ENCODE data around the gene AK5.

DNA sequence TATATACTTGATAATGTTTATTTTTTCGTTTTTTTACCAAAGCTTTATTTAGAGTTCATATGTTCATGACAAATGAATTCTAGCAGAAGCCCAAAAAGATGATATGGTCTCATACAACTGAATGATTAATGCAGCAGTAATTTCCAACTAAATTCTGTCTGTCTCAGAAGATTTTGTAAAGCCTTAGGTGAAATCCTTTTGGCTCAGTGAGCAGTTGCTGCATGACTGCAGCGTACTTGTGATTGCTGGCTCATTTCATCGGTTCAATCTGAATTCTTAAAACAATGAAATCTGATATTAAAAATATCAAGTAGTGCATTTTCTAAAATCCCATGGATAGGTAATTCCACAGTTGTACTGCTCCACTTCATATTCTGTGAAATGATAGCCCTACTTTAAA is 73.2 kb downstream of the AK5 start:
- no peak for TF ChIP-seq SMC3 (IDR thresholded peaks at IDR 0.05)
- TF ChIP-seq CTCF (IDR thresholded peaks at IDR 0.05), result no peak
- no peak for TF ChIP-seq POLR2A (IDR thresholded peaks at IDR 0.05; ENCODE audit: low read length)
- no peak for TF ChIP-seq RCOR1 (IDR thresholded peaks at IDR 0.05; ENCODE audit: low read depth, low read length)
- no peak for TF ChIP-seq ZC3H11A (IDR thresholded peaks at IDR 0.05)
- no peak for TF ChIP-seq MAZ (IDR thresholded peaks at IDR 0.05; ENCODE audit: borderline replicate concordance, low read depth, low read length)
- no peak for TF ChIP-seq HOXA7 (CRISPR knock-in tag; IDR thresholded peaks at IDR 0.05)
- no peak for TF ChIP-seq JUN (IDR thresholded peaks at IDR 0.05)
- TF ChIP-seq ESRRA (IDR thresholded peaks at IDR 0.05; ENCODE audit: borderline replicate concordance, low read length), result no peak
- TF ChIP-seq, protein P1, sequence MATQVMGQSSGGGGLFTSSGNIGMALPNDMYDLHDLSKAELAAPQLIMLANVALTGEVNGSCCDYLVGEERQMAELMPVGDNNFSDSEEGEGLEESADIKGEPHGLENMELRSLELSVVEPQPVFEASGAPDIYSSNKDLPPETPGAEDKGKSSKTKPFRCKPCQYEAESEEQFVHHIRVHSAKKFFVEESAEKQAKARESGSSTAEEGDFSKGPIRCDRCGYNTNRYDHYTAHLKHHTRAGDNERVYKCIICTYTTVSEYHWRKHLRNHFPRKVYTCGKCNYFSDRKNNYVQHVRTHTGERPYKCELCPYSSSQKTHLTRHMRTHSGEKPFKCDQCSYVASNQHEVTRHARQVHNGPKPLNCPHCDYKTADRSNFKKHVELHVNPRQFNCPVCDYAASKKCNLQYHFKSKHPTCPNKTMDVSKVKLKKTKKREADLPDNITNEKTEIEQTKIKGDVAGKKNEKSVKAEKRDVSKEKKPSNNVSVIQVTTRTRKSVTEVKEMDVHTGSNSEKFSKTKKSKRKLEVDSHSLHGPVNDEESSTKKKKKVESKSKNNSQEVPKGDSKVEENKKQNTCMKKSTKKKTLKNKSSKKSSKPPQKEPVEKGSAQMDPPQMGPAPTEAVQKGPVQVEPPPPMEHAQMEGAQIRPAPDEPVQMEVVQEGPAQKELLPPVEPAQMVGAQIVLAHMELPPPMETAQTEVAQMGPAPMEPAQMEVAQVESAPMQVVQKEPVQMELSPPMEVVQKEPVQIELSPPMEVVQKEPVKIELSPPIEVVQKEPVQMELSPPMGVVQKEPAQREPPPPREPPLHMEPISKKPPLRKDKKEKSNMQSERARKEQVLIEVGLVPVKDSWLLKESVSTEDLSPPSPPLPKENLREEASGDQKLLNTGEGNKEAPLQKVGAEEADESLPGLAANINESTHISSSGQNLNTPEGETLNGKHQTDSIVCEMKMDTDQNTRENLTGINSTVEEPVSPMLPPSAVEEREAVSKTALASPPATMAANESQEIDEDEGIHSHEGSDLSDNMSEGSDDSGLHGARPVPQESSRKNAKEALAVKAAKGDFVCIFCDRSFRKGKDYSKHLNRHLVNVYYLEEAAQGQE (IDR thresholded peaks at IDR 0.05), result no peak
- no peak for TF ChIP-seq RFX5 (IDR thresholded peaks at IDR 0.05)
- TF ChIP-seq RAD21 (conservative IDR thresholded peaks at IDR 0.05 in 1 of 2, IDR thresholded peaks at IDR 0.05 in 1 of 2), result no peak

All from A549 (cell line).